ENCODE data around the gene RHOBTB3. TPM values are rescaled to one million over a fixed set of nuclear protein-coding genes. Genes with fewer than 3 reads are reported as not detected.

RHOBTB3 gene
- total and polyA plus RNA-seq, 2 donors = 24.0 to 282 TPM

DNA sequence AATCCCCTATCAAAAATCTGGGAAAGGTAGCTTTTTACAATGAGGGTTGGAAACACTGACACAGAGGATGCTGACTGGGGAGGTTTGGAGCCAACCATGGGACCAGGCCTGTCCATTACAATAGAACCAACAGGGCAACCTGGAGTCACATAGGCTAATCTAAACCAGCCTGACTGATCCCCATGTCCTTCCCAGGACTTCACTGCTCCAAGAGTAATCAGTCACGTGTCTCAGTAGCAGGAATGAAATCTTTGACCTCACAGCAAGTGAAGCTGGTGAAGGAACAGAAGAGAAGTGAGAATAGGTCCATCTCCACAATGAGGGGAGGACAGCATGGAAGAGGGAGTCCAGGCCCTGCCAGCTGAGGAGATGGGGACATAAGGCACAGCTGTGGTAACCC is 107.4 kb downstream of the RHOBTB3 start:
- WGBS = 87% methylated on average over 1 of the region's 1 CpG
- Histone ChIP-seq H3K27ac (ENCODE audit: low read depth) (no peak overlapping the region), H3K36me3 (ENCODE audit: insufficient read depth) (no peaks in the 10 kb centered on the region), H3K4me1 (ENCODE audit: insufficient read depth) (peaks cover 1% of the 10 kb centered on the region), H3K4me3 (ENCODE audit: low read depth, low read length) (no peak overlapping the region)
- no peak for DNase-seq (ENCODE audit: extremely low spot score)

DNA sequence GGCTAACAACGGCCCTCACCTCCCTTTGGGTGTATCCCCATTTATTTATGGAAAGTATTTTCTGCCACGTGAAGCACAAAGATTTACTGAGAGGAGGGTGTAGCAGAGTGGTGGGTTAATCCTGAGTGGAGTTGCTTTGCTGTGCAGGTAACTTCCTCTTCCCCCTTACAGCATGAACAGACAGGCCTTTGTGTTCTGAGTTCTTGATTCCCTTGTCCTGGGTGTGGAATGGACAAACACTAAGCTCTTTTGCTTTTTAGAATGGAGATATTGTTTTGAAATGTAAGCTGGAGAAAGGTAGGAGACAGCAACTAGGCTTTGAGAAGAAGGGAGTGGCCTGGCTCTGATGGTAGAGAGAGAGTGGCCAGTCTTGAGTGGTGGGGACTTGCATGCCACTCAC is 108.5 kb downstream of the RHOBTB3 start:
- WGBS = 78% methylated on average over 2 of the region's 2 CpGs
- Histone ChIP-seq H3K36me3 (ENCODE audit: insufficient read depth) (no peaks in the 10 kb centered on the region), H3K4me3 (ENCODE audit: low read depth, low read length) (no peak overlapping the region), H3K27ac (ENCODE audit: low read depth) (peak overlapping the region; percentile 28), H3K4me1 (ENCODE audit: insufficient read depth) (peaks cover 1% of the 10 kb centered on the region)
- no peak for DNase-seq (ENCODE audit: extremely low spot score)

DNA sequence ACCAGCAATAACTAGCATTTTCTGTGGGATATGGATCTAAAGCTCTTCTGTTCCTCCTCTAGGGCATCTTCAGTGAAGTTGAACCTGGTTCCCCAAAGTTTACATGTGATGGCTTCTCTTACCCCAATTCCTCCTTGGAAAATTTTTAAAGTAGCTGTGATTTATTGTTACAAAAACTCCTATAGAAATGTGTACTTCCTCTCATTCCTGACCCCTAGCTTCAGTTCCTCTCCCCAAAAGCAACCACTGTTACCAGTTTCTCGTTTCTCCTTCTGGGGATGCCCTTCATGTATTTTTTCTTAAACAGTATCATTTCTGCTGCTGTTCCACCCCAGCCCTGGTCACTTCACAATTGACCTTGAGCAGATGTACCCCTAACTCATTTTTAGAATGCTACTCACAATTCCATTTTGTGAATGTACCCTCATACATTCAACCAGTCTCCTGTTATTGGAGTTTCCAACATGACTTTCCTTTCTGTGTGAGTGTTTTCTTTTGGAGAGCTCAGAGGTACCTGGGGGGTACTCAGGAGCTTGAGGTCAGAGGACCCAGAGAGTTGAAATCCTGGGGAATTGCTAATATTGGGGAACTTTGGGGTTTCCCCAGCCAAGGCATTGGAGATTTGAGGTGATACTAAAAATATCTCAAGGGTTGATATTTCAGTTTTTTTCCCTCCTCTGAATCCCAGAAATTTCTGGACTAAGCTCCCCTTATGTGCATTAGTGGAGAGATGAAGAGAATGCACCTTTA is 110.0 kb downstream of the RHOBTB3 start:
- H3K27ac ChIP-seq (ENCODE audit: low read depth) = no peak overlapping the region
- 82% methylated on average over 1 of the region's 1 CpG for WGBS
- no peak for DNase-seq (ENCODE audit: extremely low spot score)
- H3K36me3 ChIP-seq (ENCODE audit: insufficient read depth) = no peaks in the 10 kb centered on the region
- no peak overlapping the region for H3K4me3 ChIP-seq (ENCODE audit: low read depth, low read length)
- H3K4me1 ChIP-seq (ENCODE audit: insufficient read depth) = peaks cover 1% of the 10 kb centered on the region

DNA sequence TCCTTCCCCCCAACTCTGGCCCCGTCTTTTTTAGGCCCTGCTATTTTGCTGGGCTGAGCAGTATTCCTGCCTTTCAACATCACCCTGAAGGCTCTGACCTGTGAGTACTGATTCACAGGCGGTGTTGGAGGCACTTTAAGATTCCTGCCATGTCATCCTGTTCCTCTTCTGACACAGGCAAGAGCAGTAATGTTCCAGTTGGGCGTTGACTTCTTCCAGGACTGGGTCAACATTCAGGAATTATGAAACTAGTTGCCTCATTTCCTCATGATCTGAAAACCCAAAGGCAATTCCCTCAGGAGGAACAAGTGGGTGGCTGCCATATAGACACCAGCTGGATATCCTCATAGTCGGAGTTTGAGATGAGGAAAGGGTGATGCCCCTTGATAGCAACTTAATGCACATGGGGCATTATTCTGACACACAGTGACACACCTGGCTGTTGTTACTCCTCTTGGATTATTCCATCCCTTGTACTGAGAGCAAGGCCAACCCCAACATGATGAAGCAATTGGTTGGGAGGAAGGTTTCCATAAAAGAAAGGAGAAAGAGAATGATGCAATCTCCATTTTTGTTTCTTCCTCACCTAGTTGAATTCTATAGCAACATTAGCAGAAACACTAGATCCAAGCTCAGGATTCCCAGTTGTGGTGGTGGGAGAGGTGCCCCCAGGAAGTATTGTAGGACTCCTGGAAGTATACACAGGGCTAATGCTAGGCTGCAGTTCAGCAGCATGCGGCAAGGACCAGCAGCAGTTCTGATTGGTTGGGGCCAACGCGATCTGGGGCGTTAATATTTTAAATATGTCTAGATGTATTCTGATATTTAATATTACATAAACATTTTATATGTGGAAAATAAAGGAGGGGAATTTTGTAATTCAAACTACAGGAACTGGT is 111.0 kb downstream of the RHOBTB3 start:
- no peak overlapping the region for H3K27ac ChIP-seq (ENCODE audit: low read depth)
- H3K4me1 ChIP-seq (ENCODE audit: insufficient read depth) = peaks cover 1% of the 10 kb centered on the region
- WGBS = 91% methylated on average over 8 of the region's 8 CpGs
- H3K4me3 ChIP-seq (ENCODE audit: low read depth, low read length) = no peak overlapping the region
- no peaks in the 10 kb centered on the region for H3K36me3 ChIP-seq (ENCODE audit: insufficient read depth)
- DNase-seq (ENCODE audit: extremely low spot score) = no peak

DNA sequence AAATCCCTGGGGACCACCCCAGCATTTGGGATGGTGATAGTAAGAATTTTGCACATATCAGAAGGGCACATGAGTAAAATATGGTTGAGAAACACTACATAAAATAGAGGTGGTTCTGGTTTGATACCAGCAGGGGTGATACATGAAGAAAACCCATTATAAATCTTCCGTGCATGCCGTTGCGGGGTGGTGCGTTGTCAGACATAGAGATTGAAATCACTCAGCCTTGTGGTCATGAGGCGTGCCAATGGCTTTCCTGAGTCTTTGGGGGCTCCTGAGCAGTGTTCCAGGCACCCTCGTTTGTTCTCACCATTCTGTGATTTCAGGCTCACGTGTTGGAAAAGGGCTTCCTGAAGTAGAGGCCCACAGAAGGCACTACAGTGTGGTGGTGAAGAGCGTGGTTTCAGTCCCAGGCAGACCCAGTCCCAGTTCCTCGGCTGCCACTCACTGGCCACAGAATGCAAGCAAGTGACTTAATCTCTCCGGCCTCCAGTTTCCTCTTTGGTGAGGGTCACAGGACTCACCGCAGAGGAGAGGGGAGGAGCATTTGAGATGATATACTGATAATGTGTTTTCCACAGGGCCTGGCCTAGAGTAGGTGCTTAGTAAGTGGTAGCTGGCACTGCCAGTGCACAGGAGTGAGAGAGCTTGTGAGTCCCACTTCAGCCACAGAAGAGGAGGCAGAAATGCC is 111.9 kb downstream of the RHOBTB3 start:
- H3K4me1 ChIP-seq (ENCODE audit: insufficient read depth) = peaks cover 1% of the 10 kb centered on the region
- H3K27ac ChIP-seq (ENCODE audit: low read depth) = no peak overlapping the region

DNA sequence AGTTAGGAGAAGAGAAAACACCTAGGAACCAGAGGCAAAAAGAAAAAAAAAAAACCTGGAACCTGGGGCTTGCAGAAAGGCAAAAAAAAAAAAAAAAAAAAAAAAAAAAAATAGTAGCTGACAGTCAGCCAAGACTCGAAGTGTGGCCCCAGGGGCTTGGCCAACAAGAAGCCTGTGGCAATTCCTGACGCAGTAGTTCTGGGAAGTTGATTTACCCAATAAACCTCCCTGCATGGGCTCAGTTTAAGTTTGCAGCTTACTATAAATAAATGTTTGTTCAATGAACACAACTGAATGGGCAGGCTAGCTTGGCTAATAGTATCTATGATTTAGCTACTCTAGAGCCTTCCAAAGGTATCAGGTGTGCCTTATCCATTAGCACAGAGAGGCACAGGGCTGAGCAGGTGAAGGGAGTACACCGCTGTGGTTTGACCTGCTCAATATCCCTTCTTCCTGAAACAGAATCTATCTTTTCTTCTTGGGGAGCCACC is 112.6 kb downstream of the RHOBTB3 start:
- Histone ChIP-seq H3K4me3 (ENCODE audit: low read depth, low read length) (no peak overlapping the region), H3K4me1 (ENCODE audit: insufficient read depth) (peaks cover 1% of the 10 kb centered on the region), H3K36me3 (ENCODE audit: insufficient read depth) (no peaks in the 10 kb centered on the region), H3K27ac (ENCODE audit: low read depth) (no peak overlapping the region)
- 63% methylated on average over 3 of the region's 3 CpGs for WGBS
- no peak for DNase-seq (ENCODE audit: extremely low spot score)

More for the DNA sequence above, 111.9 kb downstream of the RHOBTB3 start:
- no peak for DNase-seq (ENCODE audit: extremely low spot score)
- WGBS = 63% methylated on average over 11 of the region's 11 CpGs
- no peak overlapping the region for H3K4me3 ChIP-seq (ENCODE audit: low read depth, low read length)
- no peaks in the 10 kb centered on the region for H3K36me3 ChIP-seq (ENCODE audit: insufficient read depth)

DNA sequence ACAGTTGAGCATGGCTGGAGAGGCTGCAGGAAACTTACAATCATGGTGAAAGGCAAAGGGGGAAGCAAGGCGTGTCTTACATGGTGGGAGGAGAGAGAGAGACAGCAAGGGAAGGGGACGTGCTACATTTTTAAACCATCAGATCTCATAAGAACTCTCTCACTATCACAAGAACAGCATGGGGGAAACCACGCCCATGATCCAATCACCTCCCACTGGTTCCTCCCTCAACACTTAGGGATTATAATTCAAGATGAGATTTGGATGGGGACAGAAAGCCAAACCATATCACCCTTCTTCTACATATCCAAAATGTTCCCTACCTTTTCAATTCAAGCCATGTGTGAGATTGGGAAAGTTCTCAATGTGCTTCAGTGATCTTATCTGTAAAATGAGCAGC is 114.3 kb downstream of the RHOBTB3 start:
- no peak overlapping the region for H3K4me3 ChIP-seq (ENCODE audit: low read depth, low read length)
- 82% methylated on average over 3 of the region's 3 CpGs for WGBS
- H3K36me3 ChIP-seq (ENCODE audit: insufficient read depth) = no peaks in the 10 kb centered on the region
- no peak for DNase-seq (ENCODE audit: extremely low spot score)
- H3K4me1 ChIP-seq (ENCODE audit: insufficient read depth) = peaks cover 1% of the 10 kb centered on the region
- no peak overlapping the region for H3K27ac ChIP-seq (ENCODE audit: low read depth)

Other genes with a start within 250 kb of the RHOBTB3 start
- 253 TPM for gene SKIC3, start 176.4 kb upstream of the RHOBTB3 start, total RNA-seq
- gene SKIC3, start 176.4 kb upstream of the RHOBTB3 start, polyA plus RNA-seq = 28.3 TPM
- gene ARSK, start 176.2 kb upstream of the RHOBTB3 start, total RNA-seq = 10.4 TPM
- gene ARSK, start 176.2 kb upstream of the RHOBTB3 start, polyA plus RNA-seq = 9.5 TPM
- not detected for gene GPR150, start 111.2 kb upstream of the RHOBTB3 start, total RNA-seq
- gene GPR150, start 111.2 kb upstream of the RHOBTB3 start, polyA plus RNA-seq = 0.73 TPM
- gene RFESD, start 84.6 kb upstream of the RHOBTB3 start, total RNA-seq = 7.6 TPM
- gene RFESD, start 84.6 kb upstream of the RHOBTB3 start, polyA plus RNA-seq = 3.7 TPM
- gene SPATA9, start 48.3 kb upstream of the RHOBTB3 start, total RNA-seq = 2.1 TPM
- 0.29 TPM for gene SPATA9, start 48.3 kb upstream of the RHOBTB3 start, polyA plus RNA-seq
- gene GLRX, start 91.4 kb downstream of the RHOBTB3 start, total RNA-seq = 23.5 TPM
- gene GLRX, start 91.4 kb downstream of the RHOBTB3 start, polyA plus RNA-seq = 61.1 TPM
- 30.2 TPM for gene ELL2, start 230.5 kb downstream of the RHOBTB3 start, total RNA-seq
- 14.1 TPM for gene ELL2, start 230.5 kb downstream of the RHOBTB3 start, polyA plus RNA-seq